ENCODE measurements around the gene IQGAP3.

The IQGAP3 gene

DNA sequence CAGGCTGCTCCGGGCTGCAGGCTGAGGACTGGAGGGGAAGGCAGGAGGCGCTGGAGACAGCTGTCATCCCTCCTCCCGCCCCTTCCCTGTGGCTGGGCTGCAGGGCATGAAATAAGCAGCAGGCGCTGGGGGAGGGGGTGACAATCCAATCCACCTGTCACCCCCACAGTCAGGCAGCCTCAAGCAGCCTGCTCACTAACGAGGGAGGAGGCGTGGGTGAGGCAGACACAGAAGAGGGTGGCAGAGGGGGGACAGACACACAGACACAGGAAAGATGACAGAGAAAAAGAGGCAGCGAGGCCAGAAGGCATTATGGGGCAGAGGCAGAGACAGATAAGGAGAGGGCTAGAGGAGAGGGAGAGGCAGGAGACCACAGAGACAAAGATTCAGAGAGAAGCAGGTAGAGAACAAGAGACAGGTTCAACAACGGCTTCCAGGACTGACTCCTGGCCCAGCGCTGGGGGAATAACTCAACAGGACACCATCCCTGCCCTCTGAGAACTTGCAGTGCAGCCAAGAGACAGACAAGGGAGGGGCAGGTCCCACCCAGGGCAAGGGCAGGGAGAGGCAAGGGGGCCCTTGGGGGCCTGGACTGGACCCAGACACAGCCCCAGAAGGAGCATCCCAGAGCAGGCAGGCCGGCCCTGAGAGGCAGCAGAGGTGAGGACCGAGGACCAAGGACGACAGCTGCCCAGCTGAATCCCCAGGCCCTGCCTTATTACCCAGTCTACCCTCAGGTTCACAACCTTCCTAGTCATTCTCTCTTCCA lies 83.0 kb downstream of the IQGAP3 start:
- TF ChIP-seq GATA3 (IDR thresholded peaks at IDR 0.05; ENCODE audit: low read depth, low read length) (no peak), GATA2 (IDR thresholded peaks at IDR 0.05; ENCODE audit: low read depth, low read length) (no peak)

DNA sequence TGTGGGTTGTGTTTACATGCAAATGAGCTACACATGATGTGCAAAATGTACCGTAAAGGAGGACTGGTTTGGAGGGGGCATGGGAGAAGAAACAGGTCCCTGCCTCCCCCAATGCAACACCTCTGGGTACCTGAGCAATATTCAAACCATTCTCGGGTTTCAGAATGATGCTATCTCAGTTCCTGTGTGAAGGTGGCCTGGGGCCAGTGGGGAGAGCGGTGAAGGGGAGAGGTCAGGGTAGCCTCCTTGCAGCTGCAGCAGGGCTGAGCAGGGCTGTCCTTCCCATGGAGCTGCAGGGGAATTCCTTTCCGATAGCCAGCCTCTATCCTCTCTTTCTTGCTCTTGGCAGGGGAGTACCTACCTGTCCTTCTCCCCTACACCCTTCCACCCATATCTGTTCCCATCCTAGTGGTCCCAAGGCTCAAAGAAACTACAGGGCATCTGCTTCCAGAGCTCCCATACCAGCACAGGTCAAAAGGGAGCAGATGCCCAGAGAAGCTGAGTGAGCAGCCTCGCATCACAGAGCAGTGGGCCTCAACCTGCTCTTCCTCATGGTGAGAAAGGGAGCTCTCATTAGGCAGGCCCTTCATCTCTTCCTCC lies 83.7 kb downstream of the IQGAP3 start:
- no peak for TF ChIP-seq GATA2 (IDR thresholded peaks at IDR 0.05; ENCODE audit: low read depth, low read length)
- no peak for TF ChIP-seq GATA3 (IDR thresholded peaks at IDR 0.05; ENCODE audit: low read depth, low read length)

DNA sequence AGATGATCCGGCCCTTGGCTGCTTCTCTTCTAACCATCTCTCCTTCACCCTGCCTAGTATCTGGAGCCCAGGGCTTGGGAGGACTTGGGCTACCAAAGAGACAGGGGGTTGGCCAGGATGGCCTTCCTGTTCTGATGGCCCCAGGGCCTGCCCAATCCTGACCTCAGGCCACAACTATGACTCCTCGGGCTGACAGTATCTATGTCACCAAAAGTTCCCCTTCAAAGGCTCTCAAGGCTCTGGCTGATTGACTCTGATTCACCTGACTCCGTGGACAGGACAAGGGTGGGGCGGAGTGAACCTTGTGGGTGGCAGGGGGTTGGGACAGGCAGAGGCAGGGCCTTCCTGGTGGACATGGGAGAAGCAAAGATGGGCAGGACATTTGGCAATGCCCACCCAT lies 84.5 kb downstream of the IQGAP3 start:
- TF ChIP-seq GATA2 (IDR thresholded peaks at IDR 0.05; ENCODE audit: low read depth, low read length) (no peak), GATA3 (IDR thresholded peaks at IDR 0.05; ENCODE audit: low read depth, low read length) (no peak)

DNA sequence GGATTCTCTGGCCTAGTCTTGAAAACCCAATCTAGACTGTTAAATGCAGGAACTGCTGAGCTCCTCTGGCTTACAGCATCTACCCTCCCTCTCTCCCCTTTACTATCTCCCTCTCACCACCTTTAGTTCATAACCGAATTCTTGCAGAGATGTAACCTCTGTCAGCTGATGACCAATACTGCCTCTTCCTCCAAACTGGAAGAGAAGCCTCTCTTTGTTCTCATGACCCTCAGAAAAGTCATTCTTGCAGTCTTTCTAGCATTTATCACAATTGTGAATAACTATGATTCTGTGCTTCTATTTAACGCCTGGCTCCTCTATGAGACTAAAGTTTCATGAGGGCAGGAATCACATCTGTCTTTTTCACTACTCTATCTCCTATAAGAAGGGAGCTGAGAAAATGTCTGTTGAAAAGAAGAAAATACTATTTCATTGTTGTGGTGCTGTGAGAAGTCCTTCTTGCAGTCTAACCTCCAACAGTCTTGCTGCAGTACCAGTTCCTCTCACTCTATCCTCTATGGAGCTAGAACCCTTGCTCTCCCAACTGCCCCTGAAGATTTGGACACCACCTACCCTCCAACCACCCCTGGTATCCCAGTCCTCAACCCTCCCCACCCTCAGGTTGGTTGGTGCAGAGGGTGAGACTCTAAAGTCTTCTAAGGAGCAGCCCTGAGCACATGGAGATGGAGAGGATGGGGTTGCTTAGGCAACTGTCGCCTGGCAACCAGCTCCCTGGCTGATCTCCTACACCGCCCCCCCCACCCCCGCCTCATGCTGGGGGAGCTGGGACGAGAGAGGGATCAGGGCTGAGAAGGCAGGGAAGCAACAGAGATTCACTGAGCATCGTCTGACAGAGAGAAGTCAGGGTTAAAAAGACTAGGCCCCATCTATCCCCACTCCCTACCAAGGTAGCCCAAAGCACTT lies 85.7 kb downstream of the IQGAP3 start:
- no peak for TF ChIP-seq GATA3 (IDR thresholded peaks at IDR 0.05; ENCODE audit: low read depth, low read length)
- no peak for TF ChIP-seq GATA2 (IDR thresholded peaks at IDR 0.05; ENCODE audit: low read depth, low read length)

DNA sequence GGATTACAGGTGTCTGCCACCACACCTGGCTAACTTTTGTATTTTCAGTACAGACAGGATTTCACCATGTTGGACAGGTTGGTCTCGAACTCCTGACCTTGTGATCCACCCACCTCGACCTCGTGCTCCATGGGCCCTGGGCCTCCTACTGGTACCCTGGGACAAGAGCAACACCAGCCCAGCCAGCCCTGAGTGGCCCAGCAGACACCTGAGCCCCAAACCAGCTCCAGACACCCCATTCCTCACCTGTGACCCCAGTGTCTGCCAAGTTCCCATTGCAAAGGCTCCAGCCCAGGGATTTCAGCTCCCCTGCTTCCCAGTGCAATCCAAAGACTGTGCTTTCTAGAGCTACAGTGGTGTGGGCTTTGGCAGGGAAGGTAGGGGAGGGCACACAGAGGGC lies 86.4 kb downstream of the IQGAP3 start:
- no peak for TF ChIP-seq GATA2 (IDR thresholded peaks at IDR 0.05; ENCODE audit: low read depth, low read length)
- no peak for TF ChIP-seq GATA3 (IDR thresholded peaks at IDR 0.05; ENCODE audit: low read depth, low read length)

DNA sequence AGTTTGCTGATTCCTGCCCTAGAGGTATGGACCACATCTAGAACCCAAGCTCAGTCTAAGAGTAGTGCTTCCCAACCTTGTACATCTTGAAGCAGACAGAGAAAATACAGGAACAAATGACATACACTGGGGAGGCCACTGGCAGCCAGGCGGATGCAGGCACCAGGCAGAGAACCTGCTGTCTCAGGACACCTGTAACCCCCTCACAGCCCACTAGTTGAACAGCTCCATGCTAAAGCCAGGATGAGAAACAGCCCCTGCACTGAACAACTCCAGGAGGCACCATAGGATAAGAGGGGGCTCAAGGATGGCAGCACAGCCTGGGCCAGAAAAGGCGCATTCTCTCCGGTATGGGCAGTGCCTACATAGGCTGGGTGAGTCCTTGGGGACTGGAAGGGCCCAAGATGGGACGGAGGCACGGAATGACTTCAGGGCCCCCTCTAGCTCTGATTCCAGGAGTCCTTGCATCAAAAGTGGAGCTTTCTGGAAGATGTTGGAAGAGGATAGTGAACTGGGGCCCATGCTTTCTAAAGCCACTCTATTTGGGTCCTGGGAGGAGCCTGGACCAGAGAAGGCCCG lies 87.8 kb downstream of the IQGAP3 start:
- TF ChIP-seq GATA2 (IDR thresholded peaks at IDR 0.05; ENCODE audit: low read depth, low read length) (no peak), GATA3 (IDR thresholded peaks at IDR 0.05; ENCODE audit: low read depth, low read length) (no peak)

DNA sequence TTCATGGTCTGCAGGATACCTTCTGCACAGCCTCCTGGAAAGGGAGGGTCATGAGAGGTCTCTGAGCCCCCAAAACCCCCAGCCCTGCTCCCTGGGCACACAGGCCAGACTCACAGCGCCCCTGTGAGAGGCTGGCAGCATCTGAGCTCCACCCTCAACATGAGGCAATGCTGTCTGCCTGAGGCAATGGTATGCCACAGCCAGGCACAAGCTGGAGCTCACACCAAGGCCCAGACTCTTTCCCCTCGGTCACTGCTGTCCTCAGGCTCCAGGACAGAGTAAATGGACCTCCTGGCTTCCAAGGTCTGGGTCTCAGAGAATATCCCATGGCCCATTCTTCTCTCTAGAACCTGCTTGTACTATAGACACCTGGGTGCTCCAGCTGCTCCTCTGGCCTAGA lies 89.0 kb downstream of the IQGAP3 start:
- no peak for TF ChIP-seq GATA2 (IDR thresholded peaks at IDR 0.05; ENCODE audit: low read depth, low read length)
- TF ChIP-seq GATA3 (IDR thresholded peaks at IDR 0.05; ENCODE audit: low read depth, low read length), result no peak

DNA sequence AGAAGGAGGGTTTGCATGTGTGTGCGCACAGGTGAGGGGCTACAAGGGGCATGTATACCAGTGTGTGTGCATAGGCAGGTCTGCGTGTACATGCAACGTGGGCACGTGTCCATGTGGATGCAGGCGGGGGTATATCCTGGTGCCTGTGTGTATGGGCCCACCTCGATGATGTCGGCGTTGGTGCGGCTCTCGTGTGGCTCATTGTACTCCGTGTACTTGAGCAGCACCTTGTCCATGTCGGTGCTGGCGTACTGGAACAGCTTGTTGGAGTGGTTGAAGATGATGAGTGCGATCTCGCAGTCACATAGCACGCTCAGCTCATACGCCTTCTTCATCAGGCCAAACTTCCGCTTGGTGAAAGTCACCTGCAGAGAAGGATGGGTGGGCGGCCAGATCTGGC lies 90.1 kb downstream of the IQGAP3 start:
- TF ChIP-seq GATA2 (IDR thresholded peaks at IDR 0.05; ENCODE audit: low read depth, low read length) (no peak), GATA3 (IDR thresholded peaks at IDR 0.05; ENCODE audit: low read depth, low read length) (no peak)

DNA sequence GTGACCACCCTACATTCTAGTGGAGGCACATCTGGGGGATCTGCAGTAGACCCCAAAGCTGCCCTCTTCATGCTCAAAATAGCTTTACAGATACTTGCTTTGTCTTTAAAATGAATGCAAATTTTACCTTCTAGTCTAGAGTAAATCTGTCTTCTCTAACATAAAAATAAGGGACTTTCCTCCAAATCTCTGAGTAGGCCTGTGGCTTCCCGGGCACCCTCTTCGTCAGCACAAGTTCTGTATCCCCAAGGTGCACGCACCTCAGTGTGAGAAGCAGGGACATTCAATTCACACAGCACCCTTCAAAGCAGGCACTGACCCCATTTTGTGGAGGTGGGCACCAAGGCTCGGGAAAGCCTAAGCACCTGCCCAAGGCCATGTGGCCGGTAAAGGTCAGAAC lies 90.8 kb downstream of the IQGAP3 start:
- no peak for TF ChIP-seq GATA3 (IDR thresholded peaks at IDR 0.05; ENCODE audit: low read depth, low read length)
- TF ChIP-seq GATA2 (IDR thresholded peaks at IDR 0.05; ENCODE audit: low read depth, low read length), result no peak

DNA sequence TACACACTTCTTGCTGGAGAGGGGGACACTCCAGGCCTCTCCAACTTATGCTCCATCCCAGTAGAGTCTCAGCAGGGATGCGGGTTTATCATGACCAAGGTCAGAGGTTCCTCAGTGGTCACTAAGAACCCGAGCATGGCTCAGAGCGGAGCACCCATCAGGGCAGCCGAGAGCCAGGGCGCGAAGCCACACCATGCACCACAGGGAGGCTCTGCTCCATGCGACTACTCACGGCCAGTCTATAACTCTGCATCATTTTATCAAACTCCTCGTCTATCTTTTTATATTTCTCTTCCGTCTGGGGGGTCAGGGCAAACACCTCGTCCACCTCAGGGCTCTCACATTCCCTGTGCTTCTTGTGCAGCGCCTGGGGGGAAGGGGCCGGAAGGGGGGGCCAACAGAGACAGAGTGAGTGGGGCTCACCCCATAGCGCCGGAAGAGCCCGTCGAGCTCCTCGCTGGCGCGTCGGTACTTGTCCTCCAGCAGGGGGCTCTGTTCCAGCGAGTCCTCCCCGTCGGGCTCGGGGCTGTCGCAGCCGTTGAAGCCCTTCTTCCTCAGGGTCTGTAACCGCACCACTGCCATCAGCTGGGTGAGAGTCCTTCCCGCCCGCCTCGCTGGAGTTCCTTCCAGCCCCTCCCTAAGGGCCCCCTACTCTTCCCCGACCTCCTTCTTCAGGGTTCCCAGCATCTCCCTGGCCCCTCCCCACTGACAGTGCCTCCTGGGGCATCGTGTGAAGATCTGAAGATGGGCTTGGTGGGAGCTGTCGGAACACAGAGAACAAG lies 91.8 kb downstream of the IQGAP3 start:
- TF ChIP-seq GATA2 (IDR thresholded peaks at IDR 0.05; ENCODE audit: low read depth, low read length) (no peak), GATA3 (IDR thresholded peaks at IDR 0.05; ENCODE audit: low read depth, low read length) (no peak)

DNA sequence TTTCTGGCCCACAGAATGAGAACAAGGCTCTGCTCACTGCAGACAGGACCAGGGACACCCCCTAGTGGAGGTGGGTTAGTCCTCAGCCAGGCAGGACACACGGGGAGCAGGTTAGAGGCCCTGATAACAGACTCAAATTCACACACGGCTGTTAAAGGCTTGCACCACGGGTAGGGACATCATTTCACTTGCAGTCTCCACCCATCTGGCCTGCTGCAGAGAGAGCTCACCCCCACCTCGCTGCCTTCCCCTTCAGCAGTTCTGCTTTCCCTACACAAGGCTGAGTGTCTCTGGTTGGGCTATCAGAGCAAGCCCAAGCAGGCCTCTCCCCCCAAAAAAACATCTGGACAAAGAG lies 92.4 kb downstream of the IQGAP3 start:
- TF ChIP-seq GATA2 (IDR thresholded peaks at IDR 0.05; ENCODE audit: low read depth, low read length) (no peak), GATA3 (IDR thresholded peaks at IDR 0.05; ENCODE audit: low read depth, low read length) (no peak)

DNA sequence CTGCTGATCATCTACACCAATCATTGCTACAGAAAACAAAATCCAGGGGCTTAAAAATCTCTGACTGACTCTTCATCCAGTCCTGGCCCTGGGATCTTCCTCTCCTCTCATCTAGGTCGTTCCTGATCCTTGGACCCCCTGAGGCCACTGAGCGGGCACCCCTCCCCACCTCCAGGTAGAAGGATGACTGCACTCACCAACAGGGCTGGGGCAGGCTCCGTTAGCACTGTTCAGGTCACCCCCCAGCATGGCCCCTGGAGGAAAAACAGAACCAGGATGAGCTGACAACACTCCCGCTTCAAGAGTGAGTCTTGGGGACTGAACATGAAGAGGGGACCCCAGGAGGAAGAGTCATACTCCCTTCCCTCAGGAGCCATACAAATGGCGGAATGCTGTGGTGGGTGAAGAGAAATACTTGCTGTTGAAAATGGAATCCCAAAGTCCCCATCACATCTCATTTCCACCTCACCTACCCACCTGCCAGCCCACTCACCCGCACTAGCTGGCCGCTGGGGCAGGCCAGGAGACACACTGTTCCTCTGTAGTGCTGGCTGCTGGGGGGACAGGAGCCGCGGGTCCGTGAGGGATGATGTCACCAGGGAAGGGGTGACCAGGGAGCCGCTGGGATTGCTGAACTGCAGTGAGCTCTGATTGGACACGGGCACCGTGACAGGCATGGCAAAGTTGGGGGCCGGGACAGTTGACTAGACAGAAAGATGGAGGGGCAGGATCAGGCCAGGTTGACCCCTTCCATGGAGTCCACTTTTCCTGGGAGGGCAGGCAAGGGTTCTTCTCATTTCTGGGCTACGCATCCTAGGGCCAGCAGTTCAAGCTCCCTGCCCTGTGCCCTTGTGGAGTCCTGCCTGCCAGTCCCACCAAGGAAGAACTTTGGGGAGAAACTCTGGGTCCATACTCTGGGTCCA lies 93.0 kb downstream of the IQGAP3 start:
- TF ChIP-seq GATA2 (IDR thresholded peaks at IDR 0.05; ENCODE audit: low read depth, low read length) (no peak), GATA3 (IDR thresholded peaks at IDR 0.05; ENCODE audit: low read depth, low read length) (no peak)

DNA sequence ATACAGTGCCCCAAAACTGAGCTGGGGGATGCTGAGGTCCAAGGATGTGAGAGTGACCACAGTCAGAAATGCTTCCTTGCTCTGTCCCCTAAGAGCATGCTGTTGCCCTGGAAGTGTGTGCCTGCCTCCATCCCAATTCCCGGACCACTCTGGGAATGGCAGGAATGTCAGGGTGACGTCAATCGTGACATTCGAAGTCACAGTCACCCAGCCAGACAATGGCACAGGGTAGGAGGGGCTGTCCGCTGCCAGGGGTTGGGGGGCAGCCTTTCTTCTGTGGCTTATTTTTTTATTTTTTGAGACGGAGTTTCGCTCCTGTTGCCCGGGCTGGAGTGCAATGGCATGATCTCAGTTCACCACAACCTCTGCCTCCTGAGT lies 94.1 kb downstream of the IQGAP3 start:
- TF ChIP-seq GATA3 (IDR thresholded peaks at IDR 0.05; ENCODE audit: low read depth, low read length) (no peak), GATA2 (IDR thresholded peaks at IDR 0.05; ENCODE audit: low read depth, low read length) (no peak)

All from SH-SY5Y (cell line).